ENCODE data around the gene SEPHS2. TPM values are rescaled to one million over a fixed set of nuclear protein-coding genes. Genes with fewer than 3 reads are reported as not detected.

Gene SEPHS2
- total and polyA plus RNA-seq, 2 donors from 2014 or later = 82.3 to 137 TPM

GRCh38 chr16:30473231-30474073 is 27.8 kb upstream of the SEPHS2 start:
- Histone ChIP-seq H3K27ac (ENCODE audit: low read depth in 2 of 2, low read length in 2 of 2) (no peak overlapping the region), H3K4me1 (ENCODE audit: control insufficient read depth in 2 of 3, insufficient read depth in 2 of 3, low read depth in 1 of 3, low read length in 3 of 3) (no peaks in the 10 kb centered on the region), H3K9ac (ENCODE audit: low read length in 3 of 3) (no peak overlapping the region), H3K27me3 (ENCODE audit: control insufficient read depth, insufficient read depth, low read length) (no peaks in the 10 kb centered on the region), H3K4me3 (ENCODE audit: low read length in 3 of 3) (no peak overlapping the region), H3K9me3 (ENCODE audit: control insufficient read depth in 2 of 3, insufficient read depth in 1 of 3, low read length in 3 of 3) (no peaks in the 10 kb centered on the region), H3K36me3 (ENCODE audit: control insufficient read depth in 2 of 3, insufficient read depth in 3 of 3, low read length in 3 of 3) (no peaks in the 10 kb centered on the region)
- FAIRE-seq (no peak), DNase-seq (peak in 1 of 5 donors; percentile 73)
- no peak for TF ChIP-seq CTCF (IDR thresholded peaks at IDR 0.05; ENCODE audit: borderline replicate concordance, extremely low read depth, insufficient read depth)
- intact Hi-C loops (cut with DNase I) = no loop called here

- Histone ChIP-seq H3K27ac (ENCODE audit: low read depth in 2 of 2, low read length in 2 of 2) (no peak within 1 kb of the TSS), H3K9ac (ENCODE audit: low read length in 3 of 3) (no peak within 1 kb of the TSS)
- intact Hi-C loops (cut with DNase I) = no loop called here
These were observed 26.8 kb upstream of the SEPHS2 start, which contains the start of gene ITGAL for GRCh38 chr16:30472328-30472942. TSS of gene ITGAL (plus strand) at chr16:30472742. CDS start at chr16:30472838, 96 bp downstream.

GRCh38 chr16:30470632-30470995 is 24.9 kb upstream of the SEPHS2 start:
- Histone ChIP-seq H3K36me3 (ENCODE audit: control insufficient read depth in 2 of 3, insufficient read depth in 3 of 3, low read length in 3 of 3) (no peaks in the 10 kb centered on the region), H3K4me3 (ENCODE audit: low read length in 3 of 3) (no peak overlapping the region), H3K4me1 (ENCODE audit: control insufficient read depth in 2 of 3, insufficient read depth in 2 of 3, low read depth in 1 of 3, low read length in 3 of 3) (no peaks in the 10 kb centered on the region), H3K27ac (ENCODE audit: low read depth in 2 of 2, low read length in 2 of 2) (no peak overlapping the region), H3K27me3 (ENCODE audit: control insufficient read depth, insufficient read depth, low read length) (no peaks in the 10 kb centered on the region), H3K9me3 (ENCODE audit: control insufficient read depth in 2 of 3, insufficient read depth in 1 of 3, low read length in 3 of 3) (no peaks in the 10 kb centered on the region), H3K9ac (ENCODE audit: low read length in 3 of 3) (no peak overlapping the region)
- intact Hi-C loops (cut with DNase I) = no loop called here
- FAIRE-seq (no peak), DNase-seq (no peak)
- no peak for TF ChIP-seq CTCF (IDR thresholded peaks at IDR 0.05; ENCODE audit: borderline replicate concordance, extremely low read depth, insufficient read depth)

More at GRCh38 chr16:30472328-30472942, 26.8 kb upstream of the SEPHS2 start, which contains the start of gene ITGAL:
- Histone ChIP-seq H3K27me3 (ENCODE audit: control insufficient read depth, insufficient read depth, low read length) (no peaks in the 10 kb centered on the region), H3K4me3 (ENCODE audit: low read length in 3 of 3) (no peak within 1 kb of the TSS), H3K9me3 (ENCODE audit: control insufficient read depth in 2 of 3, insufficient read depth in 1 of 3, low read length in 3 of 3) (no peaks in the 10 kb centered on the region), H3K36me3 (ENCODE audit: control insufficient read depth in 2 of 3, insufficient read depth in 3 of 3, low read length in 3 of 3) (no peaks in the 10 kb centered on the region), H3K4me1 (ENCODE audit: control insufficient read depth in 2 of 3, insufficient read depth in 2 of 3, low read depth in 1 of 3, low read length in 3 of 3) (no peaks in the 10 kb centered on the region)
- FAIRE-seq (no peak), DNase-seq (no peak)
- TF ChIP-seq CTCF (IDR thresholded peaks at IDR 0.05; ENCODE audit: borderline replicate concordance, extremely low read depth, insufficient read depth) = no peak

Measured in kidney (tissue), 14 donors.